HG02840 (cell line): ENCODE data around the gene TNFRSF17.

Experiments used
- ATAC-seq: cut with Tn5 transposase; IDR thresholded peaks from one replicate; pipeline ENCODE4 v1.9.1; 2021; ENCODE audit warnings: mild to moderate bottlenecking, moderate library complexity, moderate number of reproducible peaks; ENCODE audit not compliant: unreplicated experiment, low FRiP score

The TNFRSF17 gene

DNA sequence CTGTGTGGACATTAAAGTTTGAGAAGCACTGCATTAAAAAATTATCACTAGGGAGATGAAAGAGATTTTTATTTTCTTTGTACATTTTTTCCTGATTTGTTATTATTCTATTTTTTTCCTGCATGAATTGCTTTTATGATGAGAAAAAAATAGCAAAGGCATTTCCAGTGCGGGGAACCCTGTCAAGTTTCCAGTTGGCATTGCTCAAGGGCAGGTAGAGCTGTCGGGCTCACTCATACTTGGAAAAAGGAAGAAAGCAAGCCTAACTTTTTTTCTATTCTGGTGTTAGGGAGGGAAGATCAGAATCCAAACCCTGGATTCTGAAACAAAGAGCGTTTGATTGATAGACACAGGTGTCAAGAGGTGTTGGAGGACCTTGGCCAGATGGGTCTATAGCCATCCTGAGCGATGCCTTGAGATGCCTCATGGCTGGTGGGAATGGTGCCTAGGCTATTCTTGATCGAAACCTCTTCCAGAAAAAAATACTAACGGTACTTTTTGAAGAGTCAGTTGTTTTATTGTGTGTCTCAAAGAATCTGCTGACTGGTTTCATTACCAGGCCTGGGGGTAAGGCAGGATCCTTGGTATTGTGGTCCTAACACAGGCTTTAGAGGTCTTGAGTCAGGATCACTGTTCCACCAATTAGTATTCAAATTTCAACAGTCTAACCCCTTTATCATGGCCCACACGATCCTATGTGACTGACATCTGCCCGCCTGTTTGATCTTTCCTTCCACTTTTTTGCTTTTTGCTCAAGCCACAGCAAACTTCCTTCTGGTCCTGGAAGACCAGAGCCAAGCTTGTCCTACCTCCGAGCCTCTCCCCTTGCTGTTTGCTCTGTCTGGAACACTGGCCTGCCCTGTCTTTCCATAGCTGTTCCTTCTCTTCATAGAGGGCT, 31.7 kb downstream of the TNFRSF17 start:
- ATAC-seq = no peak

DNA sequence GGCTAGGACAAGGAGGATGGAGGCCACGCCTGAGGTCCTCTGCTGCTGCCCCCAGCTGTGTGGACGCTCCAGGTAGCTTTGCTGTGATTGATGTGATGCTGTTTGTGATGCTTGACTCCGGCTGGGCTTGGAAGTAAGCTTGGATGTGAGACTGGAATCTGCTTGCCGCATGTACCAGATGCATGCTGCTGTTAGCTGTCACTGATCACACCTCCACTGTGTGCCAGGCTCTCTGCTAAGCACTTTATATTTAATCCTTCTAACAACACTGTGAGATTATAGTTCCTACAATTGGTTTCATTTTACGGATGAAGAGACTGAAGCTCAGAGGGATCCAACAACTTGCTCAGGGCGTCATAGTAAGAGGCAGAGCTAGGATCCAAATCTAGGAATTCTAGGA, 35.0 kb downstream of the TNFRSF17 start:
- no peak for ATAC-seq

GRCh38 chr16:12002447-12003006, 37.5 kb downstream of the TNFRSF17 start:
- no peak for ATAC-seq

GRCh38 chr16:12006637-12007036, 41.6 kb downstream of the TNFRSF17 start:
- ATAC-seq = no peak

GRCh38 chr16:12009462-12009861, 44.5 kb downstream of the TNFRSF17 start:
- ATAC-seq = no peak

GRCh38 chr16:12009922-12010321, 44.9 kb downstream of the TNFRSF17 start:
- no peak for ATAC-seq

- ATAC-seq = no peak
Observed at GRCh38 chr16:12010388-12011251, 45.6 kb downstream of the TNFRSF17 start.

- ATAC-seq = no peak
Observed at GRCh38 chr16:12011565-12011964, 46.6 kb downstream of the TNFRSF17 start.

- ATAC-seq = no peak
Observed at GRCh38 chr16:12016291-12016947, 51.4 kb downstream of the TNFRSF17 start.

DNA sequence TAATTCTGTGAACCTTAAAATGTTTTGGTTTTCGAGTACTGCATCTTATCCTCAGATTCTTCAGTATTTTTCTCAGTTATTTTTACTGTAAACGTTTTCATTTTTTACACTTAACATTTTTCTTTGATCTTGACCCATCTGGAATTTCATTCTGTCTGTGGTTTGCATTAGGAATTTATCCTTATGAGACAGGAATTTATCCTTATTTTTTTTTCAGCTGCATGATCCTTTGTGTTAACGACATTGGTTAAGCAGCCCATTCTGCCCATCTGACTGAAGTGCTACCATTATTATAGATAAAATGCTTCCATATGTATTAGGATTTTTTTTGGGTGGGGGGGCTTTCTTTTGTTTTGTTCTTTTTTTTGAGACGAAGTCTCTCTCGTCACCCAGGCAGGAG, 52.5 kb downstream of the TNFRSF17 start:
- ATAC-seq = no peak
